GM19351 (cell line): ENCODE data around the gene CLEC2A.
"Not testable (repeated sequence)": the region's sequence is repeated elsewhere in the genome, so short reads cannot be mapped to it uniquely, and the experiment has no call there.

Experiments
- ATAC-seq: cut with Tn5 transposase; IDR thresholded peaks from one replicate; pipeline ENCODE4 v1.9.1; 2021; ENCODE audit warnings: mild to moderate bottlenecking, moderate library complexity; ENCODE audit not compliant: unreplicated experiment

Gene CLEC2A

DNA sequence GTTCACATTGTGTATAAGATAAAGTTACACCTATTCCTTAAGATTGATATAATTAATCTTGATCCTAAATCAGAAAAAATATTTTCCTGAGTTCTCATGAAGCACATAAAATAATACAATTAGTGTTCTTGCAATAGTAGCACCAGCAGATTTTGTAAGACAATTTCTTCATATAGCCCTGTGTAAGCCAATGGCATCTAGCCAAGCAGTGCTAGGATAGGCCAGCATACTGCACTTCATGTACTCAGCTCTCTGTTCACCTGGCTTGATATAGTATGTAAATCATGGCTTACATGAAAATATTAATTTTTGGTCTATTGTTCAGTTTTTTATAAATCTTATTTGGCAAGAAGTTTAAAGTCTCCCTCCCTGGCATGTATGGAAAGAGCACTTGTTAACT lies 49.0 kb downstream of the CLEC2A start:
- ATAC-seq: no peak

DNA sequence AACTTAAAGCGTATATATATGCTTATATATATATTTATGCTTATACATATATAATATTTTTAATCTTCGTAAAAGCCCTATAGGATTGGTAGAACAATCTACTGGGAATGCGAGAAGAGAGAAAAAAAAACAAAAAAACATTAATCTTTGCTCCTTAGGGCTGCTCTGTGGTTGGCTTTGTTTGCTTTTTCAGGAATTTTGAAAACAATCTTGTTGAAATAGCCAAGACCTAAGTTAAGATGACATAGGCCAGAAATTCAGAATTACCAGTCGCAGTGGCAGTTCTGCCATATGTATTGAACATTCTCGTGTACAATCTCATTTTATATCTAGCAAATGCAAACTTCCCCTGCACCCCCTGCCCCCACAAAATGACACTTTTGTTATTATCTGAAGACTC lies 50.2 kb downstream of the CLEC2A start:
- no peak for ATAC-seq

- no peak for ATAC-seq
Observed at GRCh38 chr12:9881246-9881645, 50.9 kb downstream of the CLEC2A start, which contains the start of gene KLRF2. KLRF2 (plus strand) TSS chr12:9881489; CDS start chr12:9881596, 107 bp downstream.

DNA sequence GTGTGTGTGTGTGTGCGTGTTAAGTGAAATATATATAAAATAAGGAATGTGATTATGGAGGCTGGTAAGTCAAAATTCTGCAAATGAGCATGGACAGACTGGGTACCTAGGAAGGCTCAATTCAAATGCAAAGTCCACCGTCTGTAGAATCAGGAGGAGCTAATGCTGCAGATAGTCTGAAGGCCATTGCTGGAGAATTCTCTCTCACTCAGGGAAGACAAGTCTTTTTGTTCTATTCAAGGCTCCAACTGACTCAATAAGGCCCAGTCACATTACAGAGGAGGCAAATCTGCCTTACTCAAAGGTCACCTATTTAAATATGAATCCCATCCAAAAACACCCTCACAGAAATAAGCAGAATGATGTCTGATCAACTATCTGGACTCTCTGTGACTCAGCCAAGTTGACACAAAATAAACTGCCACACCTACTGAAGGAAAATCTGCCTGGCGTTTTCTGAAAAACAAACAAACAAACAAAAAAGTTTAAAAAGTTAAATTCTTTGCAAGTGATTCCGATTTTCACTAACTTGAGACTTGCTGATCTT lies 51.6 kb downstream of the CLEC2A start:
- no peak for ATAC-seq

DNA sequence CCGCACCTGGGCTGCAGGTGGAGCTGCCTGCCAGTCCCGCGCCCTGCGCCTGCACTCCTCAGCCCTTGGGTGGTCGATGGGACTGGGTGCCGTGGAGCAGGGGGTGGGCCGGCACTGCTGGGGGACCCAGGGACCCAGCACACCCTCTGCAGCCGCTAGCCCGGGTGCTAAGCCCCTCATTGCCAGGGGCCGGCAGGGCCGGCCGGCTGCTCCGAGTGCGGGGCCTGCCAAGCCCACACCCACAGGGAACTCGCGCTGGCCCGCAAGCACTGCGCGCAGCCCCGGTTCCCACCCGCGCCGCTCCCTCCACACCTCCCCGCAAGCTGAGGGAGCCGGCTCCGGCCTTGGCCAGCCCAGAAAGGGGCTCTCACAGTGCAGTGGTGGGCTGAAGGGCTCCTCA lies 56.0 kb downstream of the CLEC2A start:
- not testable (repeated sequence) for ATAC-seq

DNA sequence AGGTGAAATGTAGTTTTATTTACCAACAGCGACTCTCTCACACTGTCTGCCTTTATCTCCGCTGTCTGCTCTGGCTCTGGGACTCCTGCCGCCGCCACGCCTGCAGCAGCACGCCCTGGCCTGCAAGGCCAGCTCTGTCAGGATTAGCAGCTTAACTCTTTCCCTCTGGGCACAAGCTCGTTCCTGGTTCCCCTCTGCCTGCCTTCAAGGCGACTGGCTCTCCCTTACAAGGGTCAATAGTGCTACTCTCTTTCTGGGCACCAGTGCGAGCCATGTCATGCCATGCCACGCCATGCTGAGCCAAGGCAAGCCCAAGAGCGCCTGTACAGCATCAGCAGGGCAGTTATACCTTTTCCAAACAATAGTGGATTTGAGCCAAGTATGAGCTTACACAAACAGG lies 59.4 kb downstream of the CLEC2A start:
- ATAC-seq: no peak

GRCh38 chr12:9872162-9872561 lies 60.0 kb downstream of the CLEC2A start:
- ATAC-seq: no peak

- ATAC-seq: no peak
Observed at GRCh38 chr12:9870286-9870866, 61.8 kb downstream of the CLEC2A start.

GRCh38 chr12:9869307-9870161 lies 62.6 kb downstream of the CLEC2A start, which contains the start of gene CLEC2B:
CLEC2B (minus strand) TSS chr12:9869354.
- peak; percentile 54 for ATAC-seq

- ATAC-seq: no peak
Observed at GRCh38 chr12:9868951-9869306, 63.2 kb downstream of the CLEC2A start.

- ATAC-seq: no peak
Observed at GRCh38 chr12:9868311-9868801, 63.8 kb downstream of the CLEC2A start.

GRCh38 chr12:9867531-9867930 lies 64.6 kb downstream of the CLEC2A start:
- no peak for ATAC-seq

GRCh38 chr12:9866860-9867269 lies 65.3 kb downstream of the CLEC2A start:
- ATAC-seq: no peak

DNA sequence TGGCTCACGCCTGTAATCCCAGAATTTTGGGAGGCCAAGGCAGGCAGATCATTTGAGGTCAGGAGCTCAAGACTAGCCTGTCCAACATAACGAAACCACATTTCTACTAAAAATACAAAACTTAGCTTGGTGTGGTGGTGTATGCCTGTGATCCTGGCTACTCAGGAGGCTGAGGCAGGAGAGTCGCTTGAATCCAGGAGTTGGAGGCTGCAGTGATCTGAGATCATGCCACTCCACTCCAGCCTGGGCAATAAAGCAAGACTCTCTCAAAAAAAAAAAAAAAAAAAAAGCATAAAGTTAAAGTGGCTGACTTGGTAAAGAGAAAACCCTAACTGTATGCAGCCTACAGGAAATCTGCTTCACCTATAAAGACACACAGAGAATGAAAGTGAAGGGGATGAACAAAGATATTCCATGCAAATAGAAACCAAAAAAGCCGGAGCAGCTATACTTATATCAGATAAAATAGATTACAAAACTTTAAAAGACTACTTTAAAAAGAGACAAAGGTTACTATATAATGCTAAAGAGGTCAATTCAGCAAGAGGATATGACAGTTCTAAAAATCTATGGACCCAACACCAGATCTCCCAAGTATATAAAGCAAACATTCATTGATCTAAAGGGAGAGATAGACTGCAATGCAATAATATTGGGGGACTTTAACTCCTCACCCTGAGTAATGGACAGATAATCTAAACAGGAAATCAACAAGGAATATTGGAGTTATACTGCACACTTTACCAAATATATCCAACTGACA lies 67.1 kb downstream of the CLEC2A start:
- ATAC-seq: no peak
